ENCODE results near the gene C1orf174.

Gene C1orf174

DNA sequence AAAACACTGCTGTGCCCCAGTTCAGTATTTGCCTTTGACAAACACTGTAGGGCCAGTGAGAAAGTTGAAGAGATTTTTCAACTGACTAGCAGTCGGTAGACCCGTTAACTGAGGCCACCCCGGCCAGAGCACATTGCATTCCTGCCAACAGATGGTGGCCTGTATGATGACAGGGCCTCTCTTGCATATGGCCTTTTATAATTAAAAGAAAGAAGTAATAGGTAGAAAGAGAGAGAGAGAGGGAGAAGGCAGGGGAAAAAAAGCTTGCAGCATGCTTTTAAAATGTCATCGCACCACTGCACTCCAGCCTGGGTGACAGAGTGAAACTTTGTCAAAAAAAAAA, 4.7 kb upstream of the C1orf174 start:
- Histone ChIP-seq H3K9me3 (ENCODE audit: insufficient read depth, low read length) (no peaks in the 10 kb centered on the region), H3K79me2 (ENCODE audit: insufficient read depth, low read length) (peaks cover 1% of the 10 kb centered on the region; the same call in 1 of the 2 replicates), H3K36me3 (ENCODE audit: low read length) (no peaks in the 10 kb centered on the region), H3K4me2 (ENCODE audit: low read depth, low read length, poor library complexity, severe bottlenecking) (no peak overlapping the region), H3K9ac (ENCODE audit: low read length) (no peak overlapping the region), H2AFZ (ENCODE audit: low read depth, low read length, severe bottlenecking) (no peak overlapping the region), H3K4me3 (ENCODE audit: insufficient read depth, low read length, poor library complexity, severe bottlenecking) (no peak overlapping the region), H3K27ac (ENCODE audit: low read depth, low read length) (no peak overlapping the region), H3F3A (ENCODE audit: insufficient read depth) (peaks cover 18% of the 10 kb centered on the region; the same call in 1 of the 2 replicates), H3K27me3 (ENCODE audit: low read length) (no peaks in the 10 kb centered on the region), H4K20me1 (ENCODE audit: low read depth, low read length) (no peaks in the 10 kb centered on the region), H3K9me2 (replicated peaks; ENCODE audit: insufficient read depth, low read length) (no peaks in the 10 kb centered on the region)
- TF ChIP-seq EZH2phosphoT487 (conservative IDR thresholded peaks at IDR 0.05; ENCODE audit: low read length) (no peak), CTCF (IDR thresholded peaks at IDR 0.05; ENCODE audit: insufficient read depth, low read length, poor library complexity, severe bottlenecking) (no peak)

DNA sequence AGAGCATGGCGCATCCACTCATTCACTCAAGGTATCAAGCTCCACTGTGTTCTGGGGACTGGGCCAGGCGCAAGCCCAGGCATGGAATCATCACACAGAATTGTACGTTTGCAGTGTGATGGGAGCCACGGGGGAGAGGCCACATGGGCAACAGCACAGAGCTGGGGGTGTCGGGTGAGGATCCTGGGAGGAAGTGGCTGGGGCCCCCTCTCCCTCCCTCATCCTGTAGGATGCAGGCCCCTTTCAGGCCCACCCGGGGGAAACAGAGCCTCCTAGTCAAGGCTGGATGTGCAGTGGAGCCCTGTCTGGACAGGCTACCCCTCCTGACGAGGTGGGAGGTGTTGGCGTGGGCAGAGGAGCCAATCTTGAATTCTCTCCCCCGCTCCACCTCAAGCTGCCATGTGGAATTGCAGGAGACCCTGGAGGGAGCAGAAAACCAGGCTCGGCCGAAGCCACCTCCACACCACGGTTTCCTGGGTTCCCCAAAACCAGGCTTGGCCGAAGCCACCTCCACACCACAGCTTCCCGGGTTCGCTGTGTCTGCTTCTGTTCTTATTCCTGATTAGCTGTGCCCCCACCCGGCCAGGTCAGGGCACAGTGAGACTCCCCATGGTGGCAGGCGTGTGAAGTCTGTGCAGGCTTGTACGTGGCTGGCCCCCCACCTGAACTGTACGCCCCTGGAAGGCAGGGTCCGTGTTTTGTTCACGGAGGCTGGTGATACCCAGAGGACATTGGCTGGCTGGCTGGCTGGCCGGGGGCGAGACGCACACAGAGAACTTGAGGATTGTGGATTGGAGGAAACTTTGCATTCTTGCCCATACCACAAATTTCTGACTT, 4.2 kb upstream of the C1orf174 start:
- no peaks in the 10 kb centered on the region for H3K9me3 ChIP-seq (ENCODE audit: insufficient read depth, low read length)
- no peak overlapping the region for H3K4me3 ChIP-seq (ENCODE audit: insufficient read depth, low read length, poor library complexity, severe bottlenecking)
- H3K79me2 ChIP-seq (ENCODE audit: insufficient read depth, low read length): peaks cover 7% of the 10 kb centered on the region
- no peak overlapping the region for H3K9ac ChIP-seq (ENCODE audit: low read length)
- no peak overlapping the region for H2AFZ ChIP-seq (ENCODE audit: low read depth, low read length, severe bottlenecking)
- H3K4me2 ChIP-seq (ENCODE audit: low read depth, low read length, poor library complexity, severe bottlenecking): no peak overlapping the region
- H4K20me1 ChIP-seq (ENCODE audit: low read depth, low read length): no peaks in the 10 kb centered on the region
- no peak overlapping the region for H3K27ac ChIP-seq (ENCODE audit: low read depth, low read length)
- no peak for TF ChIP-seq CTCF (IDR thresholded peaks at IDR 0.05; ENCODE audit: insufficient read depth, low read length, poor library complexity, severe bottlenecking)
- no peak for TF ChIP-seq EZH2phosphoT487 (conservative IDR thresholded peaks at IDR 0.05; ENCODE audit: low read length)
- no peaks in the 10 kb centered on the region for H3K27me3 ChIP-seq (ENCODE audit: low read length)
- H3F3A ChIP-seq (ENCODE audit: insufficient read depth): peaks cover 12% of the 10 kb centered on the region; the same call in 1 of the 2 replicates
- H3K9me2 ChIP-seq (replicated peaks; ENCODE audit: insufficient read depth, low read length): no peaks in the 10 kb centered on the region
- no peaks in the 10 kb centered on the region for H3K36me3 ChIP-seq (ENCODE audit: low read length)

GRCh38 chr1:3903141-3904005, 3.3 kb upstream of the C1orf174 start:
- no peaks in the 10 kb centered on the region for H3K27me3 ChIP-seq (ENCODE audit: low read length)
- H3K9me3 ChIP-seq (ENCODE audit: insufficient read depth, low read length): no peaks in the 10 kb centered on the region
- peaks cover 16% of the 10 kb centered on the region for H3K79me2 ChIP-seq (ENCODE audit: insufficient read depth, low read length)
- H4K20me1 ChIP-seq (ENCODE audit: low read depth, low read length): no peaks in the 10 kb centered on the region
- H3K36me3 ChIP-seq (ENCODE audit: low read length): no peaks in the 10 kb centered on the region
- H3K27ac ChIP-seq (ENCODE audit: low read depth, low read length): peak overlapping the region; percentile 81
- no peak overlapping the region for H2AFZ ChIP-seq (ENCODE audit: low read depth, low read length, severe bottlenecking)
- H3K9ac ChIP-seq (ENCODE audit: low read length): 0 out of 2 replicates have a peak overlapping the region, but pooled peaks have one; percentile 23
- H3F3A ChIP-seq (ENCODE audit: insufficient read depth): peaks cover 18% of the 10 kb centered on the region; the same call in 1 of the 2 replicates
- TF ChIP-seq CTCF (IDR thresholded peaks at IDR 0.05; ENCODE audit: insufficient read depth, low read length, poor library complexity, severe bottlenecking): no peak
- no peak for TF ChIP-seq EZH2phosphoT487 (conservative IDR thresholded peaks at IDR 0.05; ENCODE audit: low read length)
- H3K4me3 ChIP-seq (ENCODE audit: insufficient read depth, low read length, poor library complexity, severe bottlenecking): no peak overlapping the region
- H3K4me2 ChIP-seq (ENCODE audit: low read depth, low read length, poor library complexity, severe bottlenecking): peak overlapping the region; percentile 31
- no peaks in the 10 kb centered on the region for H3K9me2 ChIP-seq (replicated peaks; ENCODE audit: insufficient read depth, low read length)
